PFSK-1 (cell line): Measurements from ENCODE around the gene RPL35.

Experiments
- FOXP2 ChIP-seq: optimal IDR thresholded peaks from 2 replicates; pipeline ENCODE3; 2011; ENCODE audit warnings: borderline replicate concordance, control low read depth, inconsistent platforms; ENCODE audit not compliant: insufficient read depth; ENCODE audit errors: extremely low read length, extremely low read depth
- POLR2AphosphoS5 ChIP-seq: IDR thresholded peaks from 2 replicates; pipeline ENCODE4 v1.6.1; 2012; ENCODE audit warnings: low read depth, mild to moderate bottlenecking, control low read depth, low read length, moderate library complexity
- REST ChIP-seq, 2 experiments: IDR thresholded peaks; 2 replicates each; pipeline versions ENCODE4 v1.6.1 to v1.8.0; 2011 to 2012; ENCODE audit warnings: low read depth in 2 of 2, low read length in 2 of 2, control low read depth in 1 of 2, inconsistent platforms in 1 of 2, mild to moderate bottlenecking in 1 of 2, moderate library complexity in 1 of 2; ENCODE audit not compliant: insufficient read depth in 1 of 2
- SIN3A ChIP-seq: IDR thresholded peaks from 2 replicates; pipeline ENCODE4 v1.6.1; 2012; ENCODE audit warnings: mild to moderate bottlenecking, low read length, moderate library complexity, borderline replicate concordance; ENCODE audit not compliant: insufficient read depth
- TAF1 ChIP-seq: IDR thresholded peaks from 2 replicates; pipeline ENCODE4 v1.6.1; 2012; ENCODE audit warnings: low read length, control low read depth, borderline replicate concordance; ENCODE audit not compliant: insufficient read depth

RPL35 gene

GRCh38 chr9:124830593-124830992 lies 31.2 kb downstream of the RPL35 start:
- TF ChIP-seq FOXP2 (no peak), SIN3A (no peak), TAF1 (no peak), REST (IDR thresholded peaks at IDR 0.05; ENCODE audit: insufficient read depth in 1 of 2, low read depth in 2 of 2, low read length in 2 of 2) (no peak), POLR2AphosphoS5 (no peak)

DNA sequence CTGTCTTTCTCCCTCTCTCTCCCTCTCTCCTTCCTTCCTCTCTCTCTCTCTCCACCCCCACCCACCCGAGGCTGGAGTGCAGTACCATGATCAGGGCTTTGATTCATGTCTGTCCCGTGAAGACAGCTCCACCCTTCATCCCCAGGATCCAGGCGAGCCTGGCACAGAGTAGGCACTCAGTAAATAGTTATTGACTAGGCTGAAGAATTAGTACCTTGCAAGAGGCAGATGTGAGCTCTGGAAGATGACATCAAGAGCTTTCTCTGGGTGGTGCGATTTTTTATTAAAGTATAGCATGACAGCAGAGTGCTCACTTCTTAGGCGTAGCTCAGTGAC lies 32.5 kb downstream of the RPL35 start:
- no peak for TF ChIP-seq TAF1
- TF ChIP-seq REST (IDR thresholded peaks at IDR 0.05; ENCODE audit: insufficient read depth in 1 of 2, low read depth in 2 of 2, low read length in 2 of 2): no peak
- no peak for TF ChIP-seq FOXP2
- no peak for TF ChIP-seq POLR2AphosphoS5
- TF ChIP-seq SIN3A: no peak

- no peak for TF ChIP-seq REST (IDR thresholded peaks at IDR 0.05; ENCODE audit: insufficient read depth in 1 of 2, low read depth in 2 of 2, low read length in 2 of 2)
- no peak for TF ChIP-seq TAF1
- no peak for TF ChIP-seq POLR2AphosphoS5
- TF ChIP-seq SIN3A: no peak
- TF ChIP-seq FOXP2: no peak
These were observed 33.0 kb downstream of the RPL35 start for GRCh38 chr9:124828489-124829333.

- no peak for TF ChIP-seq TAF1
These were observed 40.8 kb downstream of the RPL35 start for GRCh38 chr9:124820698-124821623.

- TF ChIP-seq POLR2AphosphoS5: no peak
- TF ChIP-seq REST (IDR thresholded peaks at IDR 0.05; ENCODE audit: insufficient read depth in 1 of 2, low read depth in 2 of 2, low read length in 2 of 2): no peak
- no peak for TF ChIP-seq FOXP2
- no peak for TF ChIP-seq TAF1
- TF ChIP-seq SIN3A: no peak
These were observed 43.1 kb downstream of the RPL35 start for GRCh38 chr9:124818431-124819281.
